Mucosa of rectum (tissue), 2 donors: ENCODE measurements around the gene SMIM29.

Source experiments
- H3K27ac ChIP-seq, 2 donors: one replicate each; pipeline ENCODE4 v1.7.0; 2013; ENCODE audit warnings: inconsistent platforms in 2 of 2, low read depth in 2 of 2, low read length in 2 of 2
- H3K27me3 ChIP-seq, 2 donors: one replicate each; pipeline ENCODE4 v1.7.0; 2013; ENCODE audit warnings: low read length in 2 of 2; ENCODE audit not compliant: control insufficient read depth in 2 of 2, insufficient read depth in 2 of 2
- H3K36me3 ChIP-seq, 2 donors: one replicate each; pipeline ENCODE4 v1.7.0; 2013; ENCODE audit warnings: low read length in 2 of 2; ENCODE audit not compliant: control insufficient read depth in 2 of 2, insufficient read depth in 2 of 2
- H3K4me1 ChIP-seq, 2 donors: one replicate each; pipeline ENCODE4 v1.7.0; 2013; ENCODE audit warnings: low read length in 2 of 2, mild to moderate bottlenecking in 1 of 2; ENCODE audit not compliant: control insufficient read depth in 2 of 2, insufficient read depth in 2 of 2
- H3K4me3 ChIP-seq, 2 donors: one replicate each; pipeline ENCODE4 v1.7.0; 2013; ENCODE audit warnings: low read length in 2 of 2
- H3K9ac ChIP-seq, 2 donors: one replicate each; pipeline ENCODE4 v1.7.0; 2013; ENCODE audit warnings: low read length in 2 of 2, low read depth in 1 of 2, mild to moderate bottlenecking in 1 of 2
- H3K9me3 ChIP-seq, 2 donors: one replicate each; pipeline ENCODE4 v1.7.0; 2013; ENCODE audit warnings: low read length in 2 of 2; ENCODE audit not compliant: control insufficient read depth in 2 of 2
- donor health status: healthy.
- donor health status: Normal muscosa, but diverticular disease.

SMIM29 gene

DNA sequence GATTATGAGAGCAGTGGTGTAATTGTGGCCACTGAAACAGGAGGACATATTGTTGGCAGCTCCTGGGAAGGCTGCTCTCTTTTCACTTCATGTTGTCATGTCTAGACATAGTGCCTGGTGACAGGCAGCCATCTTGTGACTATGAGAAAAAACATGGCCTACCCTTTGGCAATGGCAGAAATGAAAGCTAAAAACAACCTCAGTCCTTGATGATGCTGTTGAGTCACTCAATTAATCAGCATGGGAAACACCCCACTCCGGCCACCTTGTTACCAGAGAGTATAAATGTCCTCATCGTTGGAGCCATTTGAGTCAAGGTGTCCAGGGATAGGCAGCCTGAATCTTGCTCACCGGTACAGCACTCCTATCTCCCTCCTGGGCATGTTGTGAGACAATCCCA lies 43.3 kb downstream of the SMIM29 start:
- Histone ChIP-seq H3K27me3 (no peaks in the 10 kb centered on the region), H3K27ac (no peak overlapping the region), H3K4me1 (no peaks in the 10 kb centered on the region), H3K9me3 (no peaks in the 10 kb centered on the region), H3K36me3 (no peaks in the 10 kb centered on the region), H3K4me3 (no peak overlapping the region), H3K9ac (no peak overlapping the region)

DNA sequence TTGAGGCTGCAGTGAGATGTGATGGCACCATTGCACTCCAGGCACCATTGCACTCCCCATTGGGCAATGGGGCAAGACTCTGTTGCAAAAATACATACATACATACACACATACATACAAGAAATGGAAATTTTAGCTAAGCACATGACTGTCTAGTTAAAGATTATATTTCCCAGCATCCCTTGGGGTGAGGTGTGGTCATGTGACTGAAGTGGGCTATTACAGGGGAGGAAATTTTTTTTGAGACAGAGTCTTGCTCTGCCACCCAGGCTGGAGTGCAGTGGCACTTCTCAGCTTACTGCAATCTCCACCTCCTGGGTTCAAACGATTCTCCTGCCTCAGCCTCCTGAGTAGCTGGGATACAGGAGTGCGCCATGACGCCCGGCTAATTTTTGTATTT lies 44.1 kb downstream of the SMIM29 start:
- no peak overlapping the region for H3K4me3 ChIP-seq
- H3K27me3 ChIP-seq = no peaks in the 10 kb centered on the region
- H3K36me3 ChIP-seq = no peaks in the 10 kb centered on the region
- no peak overlapping the region for H3K27ac ChIP-seq
- no peaks in the 10 kb centered on the region for H3K9me3 ChIP-seq
- no peaks in the 10 kb centered on the region for H3K4me1 ChIP-seq
- no peak overlapping the region for H3K9ac ChIP-seq

DNA sequence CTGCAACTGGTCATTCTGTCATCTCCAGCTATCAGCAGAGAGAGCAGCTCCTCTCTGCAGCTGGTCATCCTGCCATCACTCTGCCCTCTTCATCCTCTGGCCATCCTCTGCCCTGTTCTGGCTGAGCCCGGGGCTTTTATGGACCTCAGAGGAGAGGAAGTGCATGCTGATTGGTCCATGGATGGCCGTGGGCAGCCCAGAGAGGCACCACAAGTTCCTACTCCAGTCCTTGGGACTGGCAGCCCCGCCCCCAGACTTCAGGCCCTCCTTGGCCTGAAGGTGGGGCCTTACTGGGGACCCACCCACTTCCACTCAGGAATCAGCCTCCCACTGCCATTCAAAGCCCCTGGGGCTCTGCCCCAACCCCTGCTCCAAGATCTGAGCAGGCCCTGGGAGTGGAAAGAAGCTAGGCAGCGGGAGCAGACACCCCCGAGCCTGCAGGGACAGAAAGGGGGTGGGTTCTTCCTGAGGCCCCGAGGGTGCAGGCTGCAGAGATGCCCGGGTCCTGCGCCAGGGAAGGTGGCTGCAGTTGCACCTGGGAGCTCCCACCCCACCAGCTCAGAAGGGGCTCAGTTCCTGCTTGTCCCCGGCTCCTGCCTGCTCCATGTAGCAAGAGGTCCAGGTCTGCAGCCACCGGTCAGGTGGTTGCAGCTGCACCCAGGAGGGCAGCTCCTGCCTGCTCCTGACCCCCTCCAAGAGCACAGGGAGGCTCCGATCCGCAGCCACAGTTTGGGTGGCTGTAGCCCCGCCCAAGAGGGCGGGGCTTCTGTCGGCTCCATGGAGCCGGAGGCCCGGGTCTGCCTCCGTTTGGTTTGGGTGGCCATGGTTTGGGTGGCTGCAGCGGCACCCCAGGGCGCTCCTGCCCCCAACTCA lies 46.2 kb downstream of the SMIM29 start:
- Histone ChIP-seq H3K4me3 (no peak overlapping the region), H3K4me1 (no peaks in the 10 kb centered on the region), H3K9ac (no peak overlapping the region), H3K9me3 (no peaks in the 10 kb centered on the region), H3K27ac (no peak overlapping the region), H3K27me3 (no peaks in the 10 kb centered on the region), H3K36me3 (no peaks in the 10 kb centered on the region)

DNA sequence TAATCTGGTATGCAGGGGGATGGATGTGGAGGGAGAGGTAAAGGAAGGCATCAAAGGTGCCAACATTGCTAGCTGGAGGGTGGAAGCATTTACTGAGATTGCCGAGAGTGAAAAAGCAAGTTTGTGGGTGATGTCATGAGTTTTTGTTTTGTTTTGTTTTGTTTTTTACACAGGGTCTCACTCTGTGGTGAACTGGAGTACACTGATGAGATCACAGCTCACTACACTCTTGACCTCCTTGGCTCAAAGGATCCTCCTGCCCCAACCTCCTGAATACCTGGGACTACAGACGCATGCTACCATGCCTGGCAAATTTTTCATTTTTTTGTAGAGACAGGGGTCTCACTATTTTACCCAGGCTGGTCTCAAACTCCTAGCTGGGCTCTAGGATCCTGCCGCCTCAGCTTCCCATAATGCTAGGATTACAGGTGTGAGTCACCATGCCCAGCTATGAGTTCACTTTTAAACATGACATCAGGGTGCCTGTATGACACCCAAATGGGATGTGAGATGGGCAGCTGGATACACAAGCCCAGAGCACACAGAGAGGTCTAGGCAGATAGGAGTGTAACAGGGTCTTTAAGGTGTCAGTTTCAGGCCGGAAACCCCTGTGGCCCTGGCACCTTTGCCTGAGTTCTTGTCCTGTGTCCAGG lies 47.2 kb downstream of the SMIM29 start:
- no peaks in the 10 kb centered on the region for H3K27me3 ChIP-seq
- no peak overlapping the region for H3K4me3 ChIP-seq
- no peak overlapping the region for H3K9ac ChIP-seq
- H3K27ac ChIP-seq = no peak overlapping the region
- peaks cover 2% of the 10 kb centered on the region in 2 donors for H3K4me1 ChIP-seq
- no peaks in the 10 kb centered on the region for H3K36me3 ChIP-seq
- H3K9me3 ChIP-seq = no peaks in the 10 kb centered on the region

DNA sequence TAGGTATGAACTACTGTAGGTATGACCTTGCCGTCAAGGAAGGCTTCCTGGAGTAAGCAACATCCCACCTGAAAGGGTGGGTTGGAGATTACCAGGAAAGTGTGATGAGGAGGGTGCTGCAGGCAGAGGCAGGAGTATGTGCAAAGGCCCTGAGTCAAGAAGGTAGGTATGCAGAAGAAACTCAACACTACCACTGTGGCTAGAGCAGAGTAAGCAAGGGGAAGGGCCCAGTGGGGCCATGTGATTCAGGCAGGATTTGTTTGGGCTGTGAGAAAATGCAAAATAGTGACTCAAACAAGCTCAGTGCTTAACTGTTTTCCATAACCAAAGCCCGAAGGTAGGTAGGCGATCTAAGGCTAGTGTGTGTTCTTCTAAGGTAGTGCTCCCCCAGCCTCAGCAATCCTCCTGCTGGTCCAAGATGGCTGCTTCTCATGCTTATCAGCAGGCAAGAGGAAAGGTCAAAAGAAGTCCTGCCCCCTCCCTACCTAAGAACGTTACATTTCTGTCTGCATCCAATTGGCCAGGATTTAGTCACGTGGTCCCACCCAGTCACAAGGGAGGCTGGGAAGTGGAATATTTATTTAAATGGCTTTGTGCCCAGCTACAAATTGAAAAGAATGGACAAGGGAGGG lies 48.4 kb downstream of the SMIM29 start:
- Histone ChIP-seq H3K9ac (no peak overlapping the region), H3K27me3 (no peaks in the 10 kb centered on the region), H3K4me3 (no peak overlapping the region), H3K9me3 (no peaks in the 10 kb centered on the region), H3K27ac (no peak overlapping the region), H3K36me3 (no peaks in the 10 kb centered on the region), H3K4me1 (peaks cover 3 to 8% of the 10 kb centered on the region in 2 donors)

DNA sequence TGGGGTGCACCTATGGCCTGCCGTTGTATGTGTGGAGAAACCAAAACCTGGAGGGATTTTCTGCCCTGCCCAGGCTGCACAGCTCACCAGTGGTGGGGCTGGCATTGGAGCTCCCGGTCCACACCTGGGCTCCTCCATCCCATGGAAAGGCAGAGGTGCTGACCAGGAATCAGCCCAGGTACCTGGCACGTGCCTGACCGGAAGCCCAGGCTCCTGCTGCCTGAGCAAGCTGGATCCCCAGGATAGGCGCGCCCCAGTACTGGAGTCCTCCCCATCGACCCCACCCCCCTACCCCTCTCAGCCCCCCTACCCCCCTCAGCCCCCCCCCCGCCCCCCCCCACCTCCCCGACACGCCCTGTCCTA lies 52.0 kb downstream of the SMIM29 start:
- Histone ChIP-seq H3K9ac (peak overlapping the region; percentile 48 to 49), H3K9me3 (no peaks in the 10 kb centered on the region), H3K27me3 (no peaks in the 10 kb centered on the region), H3K36me3 (no peaks in the 10 kb centered on the region), H3K4me3 (peak overlapping the region; percentile 62 to 75), H3K27ac (no peak overlapping the region), H3K4me1 (peaks cover 3 to 8% of the 10 kb centered on the region in 2 donors)
